Activated CD8-positive, alpha-beta memory T cell treated with anti-CD3 and anti-CD28 coated beads for 24 hours (primary cell): ENCODE data around the gene GYG2.
"Not testable (repeated sequence)": the region's sequence is repeated elsewhere in the genome, so short reads cannot be mapped to it uniquely, and the experiment has no call there.

ENCODE experiments used
- DNase-seq: peaks from one replicate; pipeline ENCODE4 v3.0.0-alpha.2; 2020

The GYG2 gene

DNA sequence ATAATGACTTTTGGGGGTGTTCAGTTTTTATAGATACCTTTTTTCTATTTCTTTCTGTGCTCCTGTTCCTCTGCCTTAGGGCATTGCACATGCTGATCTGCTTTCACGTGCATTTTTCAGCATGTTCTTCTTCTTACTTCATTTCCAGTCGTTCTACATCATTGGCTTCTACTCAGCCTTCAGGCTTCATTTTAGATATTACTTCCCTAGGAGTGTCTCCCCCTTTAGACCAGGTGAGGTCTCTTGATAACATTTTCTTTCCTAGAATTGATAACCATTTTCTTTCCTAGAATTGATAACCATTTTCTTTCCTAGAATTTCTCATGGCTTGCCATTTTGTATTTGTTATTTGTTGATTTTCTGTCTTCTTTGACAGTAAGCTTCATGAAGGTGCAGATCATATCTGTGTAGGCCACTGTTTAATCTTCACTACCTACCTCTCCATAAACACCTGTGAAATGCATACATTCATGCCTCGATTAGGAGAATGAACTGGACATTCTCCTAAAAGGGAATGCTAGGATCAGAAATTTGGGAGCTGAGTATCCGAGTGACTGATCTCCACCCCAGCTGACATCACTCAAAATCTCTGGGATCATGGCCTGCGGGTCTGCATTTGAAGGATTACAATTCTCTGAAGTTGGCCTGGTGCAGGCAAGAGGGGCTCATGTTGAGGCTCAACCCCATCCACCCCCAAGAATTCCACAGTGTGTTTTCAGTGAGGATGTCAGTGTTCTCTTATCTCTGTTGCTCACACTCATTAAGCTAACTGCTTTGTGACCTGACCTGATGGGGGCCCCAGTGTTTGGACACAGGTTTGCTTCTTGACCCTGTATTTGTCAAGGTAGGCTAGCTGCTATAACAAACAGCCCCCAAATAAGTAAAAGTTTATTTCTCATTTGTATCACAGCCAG is 45.7 kb downstream of the GYG2 start:
- no peak for DNase-seq

DNA sequence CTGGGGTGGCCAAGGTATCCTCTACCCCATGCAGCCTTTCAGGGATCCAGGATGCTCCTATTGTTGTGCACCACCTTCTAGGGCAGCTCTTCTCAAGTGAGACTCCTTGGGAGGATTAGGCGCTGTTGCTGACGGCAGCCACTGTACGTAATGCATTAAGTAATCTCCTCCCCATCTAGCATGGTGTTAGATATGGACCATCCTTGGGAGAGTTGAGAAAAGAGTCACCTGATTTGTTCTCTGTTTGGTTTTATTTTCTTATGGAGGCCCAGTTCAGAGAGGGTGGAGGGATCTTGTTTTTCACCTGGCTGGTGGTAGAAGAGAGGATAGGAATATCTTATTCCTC is 46.4 kb downstream of the GYG2 start:
- DNase-seq: no peak

DNA sequence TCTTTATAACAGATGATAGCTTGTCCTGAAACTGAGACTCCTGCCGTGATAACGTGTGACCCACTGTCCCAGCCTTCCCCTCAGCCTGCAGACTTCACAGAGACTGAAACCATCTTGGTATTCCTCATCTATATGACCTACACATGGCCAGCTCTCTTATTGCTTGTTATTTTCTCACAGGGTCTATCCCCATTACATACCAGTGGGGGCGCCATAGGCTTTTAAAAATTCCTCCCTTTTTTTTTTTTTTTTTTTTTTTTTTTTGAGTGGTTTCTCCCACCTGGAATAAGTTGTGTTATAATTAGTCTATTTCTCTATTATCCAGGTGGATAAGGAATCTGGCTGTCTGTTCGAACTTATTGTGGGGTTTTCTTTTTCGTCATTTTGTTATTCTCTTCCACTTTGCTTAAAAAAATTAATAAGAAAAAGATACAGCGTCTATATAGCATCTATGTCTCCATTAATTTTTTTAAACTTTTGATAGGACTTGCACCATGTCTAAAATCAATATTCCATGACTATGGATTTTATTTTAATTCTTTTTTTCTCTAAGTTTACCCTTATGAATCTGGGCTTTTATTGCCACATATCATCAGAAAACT is 47.2 kb downstream of the GYG2 start:
- DNase-seq: no peak

DNA sequence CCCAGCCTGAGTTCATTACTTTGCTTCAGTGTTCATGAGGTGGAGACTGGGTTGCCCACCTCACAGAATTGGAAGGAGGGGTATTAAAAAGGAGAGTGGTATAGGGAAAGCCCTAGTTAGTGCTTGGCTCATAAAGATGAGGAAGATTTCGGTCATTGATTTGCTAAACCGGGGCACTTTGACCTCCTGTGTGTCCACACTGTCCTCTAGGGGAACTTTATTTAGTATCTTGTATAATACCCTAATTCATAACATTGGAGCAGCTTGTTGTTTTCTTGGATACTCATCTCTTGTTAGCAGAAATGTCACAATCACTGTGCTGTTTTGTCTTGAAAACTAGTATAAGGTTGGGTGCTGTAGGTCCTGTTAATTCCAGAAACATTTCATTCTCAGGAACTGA is 49.8 kb downstream of the GYG2 start:
- DNase-seq: no peak

DNA sequence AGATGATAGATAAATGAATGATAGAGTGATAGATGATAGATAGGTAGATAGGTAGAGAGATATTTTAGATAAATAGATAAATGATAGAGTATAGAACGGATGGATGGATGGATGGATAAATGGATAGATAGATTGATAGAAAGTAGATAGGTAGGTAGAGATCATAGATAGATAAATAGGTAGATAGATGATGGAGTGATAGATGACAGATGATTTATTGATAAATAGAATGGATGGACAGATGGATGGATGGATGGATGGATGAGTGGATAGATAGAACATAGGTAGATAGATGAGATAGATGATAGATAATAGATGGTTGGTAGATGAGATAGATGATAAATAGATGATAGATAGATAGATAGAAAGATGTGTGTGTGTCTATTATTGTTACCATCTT is 50.9 kb downstream of the GYG2 start:
- DNase-seq: no peak

DNA sequence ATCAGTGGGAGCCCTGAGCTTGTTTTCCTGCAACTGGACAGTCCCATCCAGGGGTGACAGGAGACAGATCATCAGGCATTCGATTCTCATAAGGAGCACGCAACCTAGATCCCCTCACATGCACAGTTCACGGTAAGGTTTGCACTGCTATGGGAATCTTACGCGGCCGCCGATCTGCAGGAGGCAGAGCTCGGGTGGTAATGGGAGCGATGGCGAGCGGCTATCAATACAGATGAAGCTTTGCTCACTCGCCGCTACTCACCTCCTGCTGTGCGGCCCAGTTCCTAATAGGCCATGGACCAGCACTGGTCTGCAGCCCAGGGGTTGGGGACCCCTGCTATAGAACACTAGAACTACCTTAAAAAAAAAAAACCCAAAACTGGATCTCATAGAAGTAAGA is 55.0 kb downstream of the GYG2 start:
- DNase-seq: no peak

DNA sequence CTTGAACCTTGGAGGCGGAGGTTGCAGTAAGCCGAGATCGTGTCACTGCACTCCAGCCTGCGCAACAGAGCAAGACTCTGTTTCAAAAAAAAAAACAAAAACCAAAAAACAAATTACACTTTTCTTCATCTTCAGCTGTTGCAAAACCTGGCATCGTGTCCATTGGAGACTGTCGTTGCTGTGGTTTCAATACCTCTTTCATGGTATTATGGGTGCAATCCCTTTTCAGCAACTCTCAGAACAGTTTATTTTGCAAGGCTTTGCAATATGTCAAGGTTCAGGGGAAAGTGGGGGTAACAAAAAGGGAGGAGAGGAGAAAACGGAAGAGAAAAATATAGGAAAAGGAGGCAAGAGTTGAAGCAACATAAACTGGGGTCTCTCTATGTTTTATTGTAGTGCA is 59.6 kb downstream of the GYG2 start:
- no peak for DNase-seq

DNA sequence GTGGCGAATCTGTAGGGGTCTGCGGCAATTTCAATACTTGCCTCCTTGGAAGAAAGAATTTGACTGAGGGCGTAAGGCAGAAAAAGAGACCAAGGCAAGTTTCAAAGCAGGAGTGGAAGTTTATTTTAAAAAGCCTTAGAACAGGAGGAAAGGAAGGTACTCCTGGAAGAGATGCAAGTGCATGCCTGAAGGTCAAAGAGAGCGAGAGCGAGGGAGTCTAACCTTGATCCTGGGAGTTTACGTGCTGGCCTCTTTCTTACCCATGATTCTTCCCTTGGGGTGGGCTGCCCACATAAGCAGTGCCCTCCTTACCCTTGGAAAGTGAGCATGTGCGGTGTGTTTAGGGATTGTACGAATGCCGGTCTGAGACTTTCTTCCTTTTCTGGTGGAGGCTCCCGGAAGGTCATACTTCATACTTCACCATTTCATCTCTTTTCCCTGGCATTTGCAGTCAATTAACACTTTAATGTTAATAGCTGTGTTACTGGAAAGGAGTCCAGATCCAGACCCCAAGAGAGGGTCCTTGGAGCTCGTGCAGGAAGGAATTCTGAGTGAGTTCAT is 60.4 kb downstream of the GYG2 start:
- DNase-seq: no peak

DNA sequence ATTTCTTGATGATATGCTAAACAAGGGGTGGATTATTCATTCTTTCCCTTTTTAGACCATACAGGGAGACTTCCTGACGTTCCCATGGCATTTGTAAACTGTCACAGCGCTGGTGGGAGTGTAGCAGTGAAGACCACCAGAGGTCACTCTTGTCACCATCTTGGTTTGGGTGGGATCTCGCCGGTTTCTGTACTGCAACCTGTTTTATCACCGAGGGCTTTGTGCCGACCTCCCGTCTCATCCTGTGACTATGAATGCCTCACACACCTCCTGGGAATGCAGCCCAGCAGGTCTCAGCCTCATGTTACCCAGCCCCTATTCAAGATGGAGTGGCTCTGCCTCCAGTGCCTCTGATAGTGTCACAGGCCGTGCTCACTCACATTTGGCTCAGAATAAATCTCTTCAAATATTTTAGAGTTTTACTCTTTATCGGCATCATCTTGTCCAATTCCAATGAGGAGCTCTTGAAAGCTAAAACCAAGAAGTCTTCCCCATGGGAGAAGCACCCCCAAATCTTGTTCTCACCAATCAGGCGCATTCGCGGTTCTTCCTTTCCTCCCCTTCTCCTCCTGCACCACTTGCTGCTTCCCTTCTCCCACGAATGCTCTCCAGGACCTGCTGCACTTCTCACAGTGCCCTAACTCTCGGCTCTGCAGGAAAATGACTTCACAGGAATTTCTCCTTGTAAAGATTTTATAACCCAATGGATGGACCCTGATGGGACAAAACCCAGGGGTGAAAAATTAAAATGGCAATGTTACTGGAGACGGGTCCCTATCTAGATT is 61.2 kb downstream of the GYG2 start:
- not testable (repeated sequence) for DNase-seq

DNA sequence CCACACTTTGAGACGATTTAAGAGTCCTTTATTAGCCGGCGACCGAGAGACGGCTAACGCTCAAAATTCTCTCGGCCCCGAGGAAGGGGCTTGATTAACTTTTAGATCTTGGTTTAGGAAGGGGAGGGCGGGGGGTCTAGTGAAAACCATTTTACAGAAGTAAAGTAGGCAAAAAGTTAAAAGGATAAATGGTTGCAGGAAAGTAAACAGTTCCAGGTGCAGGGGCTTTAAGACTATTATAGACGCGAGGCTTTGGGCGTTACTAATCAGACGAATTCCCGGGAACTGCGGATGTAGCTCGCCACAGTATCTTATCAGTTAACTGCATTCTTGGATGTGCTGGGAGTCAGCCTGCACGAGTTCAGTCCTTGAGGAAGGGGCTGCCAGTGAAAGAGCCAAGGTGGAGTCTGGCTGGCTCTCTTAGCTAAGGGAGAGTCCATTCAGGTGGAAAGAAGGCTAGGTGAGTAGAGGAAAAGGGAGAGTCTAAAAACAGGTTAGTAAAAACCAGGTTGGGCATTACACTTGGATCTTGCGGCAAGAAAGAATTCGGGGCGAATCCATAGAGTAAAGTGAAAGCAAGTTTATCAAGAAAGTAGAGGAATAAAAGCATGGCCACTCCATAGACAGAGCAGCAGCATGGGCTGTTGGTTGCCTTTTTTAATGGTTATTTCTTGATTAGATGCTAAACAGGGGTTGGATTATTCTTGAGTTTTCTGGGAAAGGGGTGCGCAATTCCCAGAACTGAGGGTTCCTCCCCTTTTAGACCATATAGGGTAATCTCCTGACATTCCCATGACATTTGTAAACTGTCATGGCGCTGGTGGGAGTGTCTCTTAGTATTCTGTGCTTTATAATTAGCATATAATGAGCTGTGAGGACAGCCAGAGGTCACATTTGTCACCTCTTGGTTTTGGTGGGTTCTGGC is 62.1 kb downstream of the GYG2 start:
- not testable (repeated sequence) for DNase-seq

DNA sequence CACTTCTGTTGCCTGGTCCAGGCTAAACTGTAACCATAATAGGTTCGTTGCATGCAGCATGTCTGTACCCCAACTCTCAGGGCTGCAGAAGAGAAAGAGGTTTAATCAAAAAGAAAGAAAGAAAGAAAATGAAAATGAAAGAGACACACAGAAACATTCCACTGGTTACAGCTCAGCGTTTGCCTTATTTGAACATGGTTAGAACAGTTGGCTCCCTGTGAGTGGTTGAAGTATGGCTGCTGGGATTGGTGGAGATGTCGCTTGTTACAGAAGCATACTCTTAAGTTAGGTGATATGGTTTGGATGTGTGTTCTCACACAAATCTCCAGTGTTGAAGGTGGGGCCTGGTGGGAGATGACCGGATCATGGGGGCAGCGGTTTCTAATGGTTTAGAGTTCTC is 64.1 kb downstream of the GYG2 start:
- no peak for DNase-seq

DNA sequence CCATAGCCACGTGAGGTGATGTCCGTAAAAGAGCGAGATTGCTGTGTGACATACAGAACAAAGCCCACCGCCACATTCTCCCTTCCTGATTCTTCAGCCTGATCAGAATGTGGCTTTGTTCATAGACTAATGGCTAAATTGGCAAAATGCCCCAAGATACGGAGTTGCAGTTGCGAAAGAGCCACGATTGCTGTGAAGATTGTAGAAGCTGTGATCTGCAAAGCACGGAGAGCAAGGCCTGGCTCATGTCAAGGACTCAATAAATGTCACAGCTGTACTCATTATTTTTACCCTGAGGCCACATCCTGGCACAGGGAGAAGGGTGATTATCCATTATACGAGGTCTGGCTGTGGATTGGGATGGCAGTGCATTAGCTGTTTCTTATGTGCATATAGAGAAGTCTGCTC is 66.2 kb downstream of the GYG2 start:
- DNase-seq: no peak

DNA sequence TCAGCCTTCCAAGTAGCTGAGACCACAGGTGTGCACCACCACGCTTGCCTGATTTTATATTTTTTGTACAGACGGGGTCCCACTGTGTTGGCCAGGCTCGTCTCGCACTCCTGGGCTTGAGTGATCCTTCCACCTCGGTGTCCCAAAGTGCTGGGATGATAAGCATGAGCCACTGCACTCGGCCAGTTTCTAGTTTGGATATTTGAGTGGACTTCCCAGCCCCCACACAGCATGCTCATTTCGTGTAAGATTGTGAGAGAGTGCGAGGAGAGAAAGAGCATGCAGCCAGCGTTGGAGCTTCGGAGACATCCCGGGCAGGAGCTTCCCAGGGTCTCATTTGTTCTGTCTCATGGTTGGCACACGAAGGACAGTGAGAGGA is 68.6 kb downstream of the GYG2 start:
- DNase-seq: no peak

DNA sequence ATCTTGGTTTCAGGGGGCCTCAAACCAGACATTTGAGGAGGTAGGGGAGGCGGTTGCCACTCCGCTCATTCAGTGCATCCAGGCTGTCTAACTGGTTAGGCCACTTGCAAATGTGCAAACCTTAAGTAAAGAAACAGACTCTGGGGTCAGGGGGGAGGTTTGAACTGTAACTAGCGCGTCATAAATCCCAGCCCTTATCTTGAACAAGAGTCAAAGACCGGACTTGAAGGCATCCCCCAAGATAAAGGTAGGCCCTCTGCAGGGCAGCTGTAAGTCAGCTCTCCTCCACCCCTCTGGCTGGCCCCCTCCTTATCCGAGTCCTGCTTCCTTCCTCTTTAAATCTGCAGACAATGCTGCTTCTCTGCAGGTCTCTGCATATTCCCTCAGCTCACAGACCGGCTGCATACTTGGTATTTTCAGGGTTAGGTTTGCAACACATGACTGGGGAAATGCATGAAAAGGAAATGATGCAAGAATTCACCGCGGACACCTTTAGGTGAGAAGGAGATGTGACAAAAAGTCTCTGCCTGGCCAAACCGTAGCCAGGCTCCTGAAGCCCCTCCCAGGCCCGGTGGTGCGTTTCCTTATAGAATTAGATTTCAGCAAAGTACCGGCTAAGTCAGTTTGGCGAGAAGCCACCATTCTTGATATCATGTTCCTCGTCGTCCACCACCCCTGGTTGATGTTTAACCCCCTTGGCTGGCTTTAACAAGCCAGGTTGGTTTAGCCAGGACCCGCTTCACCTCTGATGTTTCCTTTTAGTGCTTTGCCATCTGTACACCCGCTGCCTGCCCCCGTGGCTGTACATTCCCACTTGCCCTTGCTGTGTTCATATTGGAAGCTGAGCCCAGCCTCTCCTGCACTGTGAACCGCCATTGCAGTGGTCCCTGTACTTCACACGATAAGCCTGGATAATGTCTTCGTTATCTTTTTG is 69.2 kb downstream of the GYG2 start:
- DNase-seq: peak; percentile 58

DNA sequence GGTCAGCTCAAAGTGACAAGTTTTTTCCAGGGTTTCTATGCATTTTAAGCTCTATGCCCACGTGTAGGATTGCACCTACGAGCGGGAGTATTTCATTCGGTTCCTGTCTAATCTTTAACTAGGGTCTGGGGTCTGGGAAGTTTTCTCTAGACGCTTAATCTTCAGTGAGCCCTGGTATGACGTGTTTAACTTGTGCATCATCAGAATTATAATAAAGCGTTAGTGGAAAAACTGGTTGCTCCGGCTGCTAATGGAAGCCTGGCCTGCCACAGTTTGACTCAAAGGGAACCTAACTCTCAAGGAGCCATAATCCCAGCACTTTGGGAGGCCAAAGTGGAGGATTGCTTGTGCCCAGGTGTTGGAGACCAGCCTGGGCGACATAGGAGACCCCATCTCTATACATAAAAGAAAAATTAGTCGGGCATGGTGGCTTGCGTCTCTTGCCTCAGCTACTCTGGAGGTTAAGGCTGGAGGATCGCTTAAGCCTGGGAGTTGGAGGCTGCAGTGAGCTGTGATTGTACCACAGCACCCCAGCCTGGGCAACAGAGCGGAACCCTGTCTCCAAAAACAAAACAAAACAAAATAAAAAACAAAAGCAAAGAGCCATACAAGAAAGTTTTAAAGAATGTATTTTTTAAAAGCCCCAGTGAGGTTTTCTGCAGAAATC is 70.2 kb downstream of the GYG2 start:
- no peak for DNase-seq

DNA sequence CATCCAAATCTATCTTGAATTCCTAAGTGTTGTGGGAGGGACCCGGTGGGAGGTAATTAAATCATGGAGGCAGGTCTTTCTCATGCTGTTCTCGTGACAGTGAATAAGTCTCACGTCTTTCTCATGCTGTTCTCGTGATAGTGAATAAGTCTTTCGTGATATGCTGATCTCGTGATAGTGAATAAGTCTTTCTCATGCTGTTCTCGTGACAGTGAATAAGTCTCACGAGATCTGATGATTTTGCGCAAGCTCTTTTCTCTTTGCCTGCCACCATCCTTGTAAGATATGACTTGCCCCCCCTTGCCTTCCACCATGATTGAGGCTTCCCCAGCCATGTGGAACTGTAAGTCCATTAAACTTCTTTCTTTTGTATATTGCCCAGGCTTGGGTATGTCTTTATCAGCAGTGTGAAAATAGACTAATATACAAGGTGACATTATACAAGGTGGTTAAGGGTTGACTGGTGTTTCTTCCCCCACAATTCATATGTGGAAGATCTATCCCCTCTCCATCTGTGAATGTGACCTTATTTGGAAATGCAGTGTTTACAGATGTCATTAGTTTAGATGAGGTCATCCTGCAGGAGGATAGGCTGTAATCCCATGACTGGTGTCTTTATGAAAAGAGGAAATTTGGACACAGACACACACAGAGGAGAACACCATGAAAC is 72.8 kb downstream of the GYG2 start:
- no peak for DNase-seq

DNA sequence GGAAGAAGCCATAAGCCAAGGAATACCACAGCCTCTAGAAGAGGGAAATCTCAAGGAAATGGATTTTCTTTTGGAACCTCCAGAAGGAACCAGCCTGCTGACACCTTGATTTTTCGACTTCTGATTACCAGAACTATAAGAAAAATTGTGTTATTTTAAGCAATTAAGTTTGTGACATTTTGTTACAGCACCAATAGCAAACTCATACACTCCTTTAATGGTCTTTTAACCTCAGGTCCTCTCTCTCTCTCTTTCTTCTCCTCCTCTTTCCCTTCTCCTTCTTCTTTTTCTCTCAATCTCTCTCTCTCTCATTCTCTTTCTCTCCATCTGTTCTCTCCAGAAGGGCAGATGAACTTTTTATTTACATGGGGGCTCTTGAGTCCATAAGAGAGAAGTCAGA is 74.1 kb downstream of the GYG2 start:
- DNase-seq: no peak

DNA sequence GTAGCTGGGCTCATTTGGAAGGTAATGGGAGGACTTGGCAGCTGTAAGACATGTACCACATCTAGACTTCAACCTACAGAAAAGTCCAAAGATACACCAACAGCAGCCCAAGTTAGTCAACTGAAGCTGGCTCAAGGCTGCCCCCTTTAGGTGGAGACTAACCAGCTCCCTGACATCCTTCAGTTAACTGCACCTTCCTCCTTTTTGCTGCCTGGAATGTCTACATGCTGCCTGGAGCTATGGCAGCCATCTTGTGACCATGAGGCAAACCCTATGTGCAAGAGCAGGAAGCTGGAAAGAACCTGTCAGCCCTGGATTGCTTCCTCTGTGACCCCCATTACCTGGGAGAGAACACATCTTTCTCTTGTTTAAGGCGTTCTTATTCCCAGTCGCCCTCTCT is 74.6 kb downstream of the GYG2 start:
- DNase-seq: no peak

DNA sequence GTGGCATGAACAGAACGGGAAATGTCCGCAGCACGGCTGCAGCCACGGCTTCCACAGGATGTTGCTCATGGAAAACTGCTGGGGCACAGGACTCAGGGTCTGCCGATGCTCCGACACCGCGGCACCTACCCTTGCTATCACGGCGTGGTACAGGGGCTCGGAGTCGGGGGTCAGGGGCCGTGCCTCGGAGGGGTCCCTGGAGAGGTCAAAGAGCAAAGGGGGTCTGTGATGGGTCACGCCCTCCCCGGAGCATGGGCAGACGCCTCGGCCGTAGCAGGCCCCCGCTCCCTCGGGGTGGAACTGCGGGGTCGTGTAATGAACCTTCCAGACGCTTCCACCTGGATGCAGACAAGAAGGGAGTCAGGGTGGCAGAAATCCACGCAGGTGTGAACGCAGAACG is 78.6 kb downstream of the GYG2 start:
- DNase-seq: no peak

DNA sequence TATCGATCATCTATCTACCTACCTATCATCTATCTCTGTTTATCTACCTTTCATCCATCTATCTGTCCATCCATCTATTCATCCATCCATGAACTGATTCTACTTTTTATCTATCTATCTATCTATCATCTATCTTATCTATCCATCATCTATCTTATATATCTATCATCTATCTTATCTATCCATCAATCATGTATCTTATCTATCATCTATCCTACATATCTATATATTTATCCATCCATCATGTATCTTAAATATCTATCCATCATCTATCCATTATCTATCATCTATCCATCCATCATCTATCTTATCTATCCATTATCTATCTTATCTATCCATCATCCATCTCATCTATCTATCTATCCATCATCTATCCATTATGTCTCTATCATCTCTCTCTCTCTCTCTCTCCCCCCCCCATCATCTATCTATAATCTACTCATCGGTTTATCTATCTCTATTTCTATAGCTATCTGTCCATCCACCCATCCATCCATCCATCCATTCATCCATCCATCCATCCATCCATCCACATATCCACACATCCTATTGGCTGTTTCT is 79.5 kb downstream of the GYG2 start:
- DNase-seq: no peak
